Measurements from ENCODE around the gene TMEM266.

Gene TMEM266

DNA sequence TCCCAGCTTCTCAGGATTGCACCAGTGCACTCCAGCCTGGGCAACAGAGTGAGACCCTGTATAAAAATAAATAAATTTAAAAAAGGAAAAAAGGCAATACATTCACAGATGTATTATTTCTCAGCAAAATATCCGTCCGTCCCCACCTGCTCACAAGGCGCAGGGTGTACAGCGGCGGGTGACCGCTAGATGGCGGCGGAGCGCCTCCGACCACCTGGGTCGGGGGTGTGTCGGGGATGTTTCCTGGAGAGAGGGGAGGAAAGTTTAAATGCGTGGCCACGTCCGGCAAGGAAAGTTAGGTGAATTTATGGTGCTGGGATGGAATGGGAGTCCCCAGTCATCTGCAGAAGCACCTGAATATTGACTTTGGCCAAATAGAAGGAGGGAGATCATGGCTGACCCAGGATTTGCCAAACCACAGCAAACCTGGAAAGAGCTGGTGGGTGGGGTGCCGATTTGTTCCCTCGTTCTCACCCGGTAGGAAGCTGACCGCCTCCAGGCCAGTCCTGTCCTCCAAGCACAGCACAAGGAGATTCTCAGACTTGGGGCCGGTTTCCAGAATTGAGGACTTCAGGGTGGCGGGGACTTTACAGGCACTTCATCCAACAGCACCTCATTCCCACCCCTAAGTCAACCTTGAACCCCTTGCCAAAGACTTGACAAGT, 88.3 kb downstream of the TMEM266 start (continued):
- TF ChIP-seq ZNF174 (tag by site-specific recombination; IDR thresholded peaks at IDR 0.05) (no peak), ZNF518A (tag by site-specific recombination; conservative IDR thresholded peaks at IDR 0.05; ENCODE audit: low read depth) (0 out of 2 replicates have a peak, but pooled peaks have one; percentile 15), WT1 (tag by site-specific recombination; IDR thresholded peaks at IDR 0.05) (no peak), PBX3 (CRISPR knock-in tag; IDR thresholded peaks at IDR 0.05) (no peak), SP3 (tag by site-specific recombination; IDR thresholded peaks at IDR 0.05) (no peak)

DNA sequence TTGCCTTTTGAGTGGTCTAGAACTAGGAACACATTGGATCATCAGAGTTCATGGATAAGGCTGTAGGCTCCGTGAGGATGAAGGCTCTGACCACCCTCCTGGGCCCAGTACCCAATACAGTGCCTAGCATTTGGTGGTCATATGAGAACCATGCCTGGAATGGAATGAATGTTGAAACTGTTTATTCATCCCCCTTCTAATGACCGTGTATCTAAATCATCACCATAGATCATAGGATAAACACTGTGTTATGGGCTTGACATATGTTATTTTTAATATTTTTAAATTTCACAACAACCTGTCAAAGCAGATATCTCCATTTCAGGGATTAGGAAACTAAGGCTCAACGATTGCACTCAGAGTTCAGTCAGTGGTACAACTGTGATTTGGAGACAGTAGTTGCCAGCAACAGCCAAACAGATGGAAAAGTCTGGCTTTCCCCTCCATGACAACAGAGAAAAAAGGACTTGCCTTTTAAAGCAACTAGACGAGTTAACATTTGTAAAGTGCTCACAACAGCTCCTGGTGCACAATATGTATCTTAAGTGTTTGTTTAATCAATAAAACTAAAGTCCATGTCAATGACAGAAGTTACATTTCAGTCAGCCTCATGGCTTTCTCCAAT, 89.6 kb downstream of the TMEM266 start:
- TF ChIP-seq ZNF239 (tag by site-specific recombination; IDR thresholded peaks at IDR 0.05), result no peak
- no peak for TF ChIP-seq ZNF658 (tag by site-specific recombination; IDR thresholded peaks at IDR 0.05)
- no peak for TF ChIP-seq ZNF529 (tag by site-specific recombination; IDR thresholded peaks at IDR 0.05; ENCODE audit: insufficient replicate concordance)
- no peak for TF ChIP-seq ZNF571 (tag by site-specific recombination; IDR thresholded peaks at IDR 0.05)
- TF ChIP-seq, protein P1, sequence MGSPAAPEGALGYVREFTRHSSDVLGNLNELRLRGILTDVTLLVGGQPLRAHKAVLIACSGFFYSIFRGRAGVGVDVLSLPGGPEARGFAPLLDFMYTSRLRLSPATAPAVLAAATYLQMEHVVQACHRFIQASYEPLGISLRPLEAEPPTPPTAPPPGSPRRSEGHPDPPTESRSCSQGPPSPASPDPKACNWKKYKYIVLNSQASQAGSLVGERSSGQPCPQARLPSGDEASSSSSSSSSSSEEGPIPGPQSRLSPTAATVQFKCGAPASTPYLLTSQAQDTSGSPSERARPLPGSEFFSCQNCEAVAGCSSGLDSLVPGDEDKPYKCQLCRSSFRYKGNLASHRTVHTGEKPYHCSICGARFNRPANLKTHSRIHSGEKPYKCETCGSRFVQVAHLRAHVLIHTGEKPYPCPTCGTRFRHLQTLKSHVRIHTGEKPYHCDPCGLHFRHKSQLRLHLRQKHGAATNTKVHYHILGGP (tag by site-specific recombination; IDR thresholded peaks at IDR 0.05), result no peak
- TF ChIP-seq ZNF266 (tag by site-specific recombination; IDR thresholded peaks at IDR 0.05; ENCODE audit: low read depth), result no peak
- no peak for TF ChIP-seq ZNF623 (tag by site-specific recombination; IDR thresholded peaks at IDR 0.05)
- TF ChIP-seq SETDB1 (IDR thresholded peaks at IDR 0.05; ENCODE audit: insufficient read length, low read length), result no peak
- TF ChIP-seq ZNF157 (tag by site-specific recombination; IDR thresholded peaks at IDR 0.05), result no peak
- TF ChIP-seq ZNF132 (tag by site-specific recombination; IDR thresholded peaks at IDR 0.05; ENCODE audit: borderline replicate concordance), result no peak
- TF ChIP-seq ZNF830 (tag by site-specific recombination; IDR thresholded peaks at IDR 0.05; ENCODE audit: low read depth), result no peak
- TF ChIP-seq PBX3 (CRISPR knock-in tag; IDR thresholded peaks at IDR 0.05), result no peak
- TF ChIP-seq ZNF391 (tag by site-specific recombination; IDR thresholded peaks at IDR 0.05; ENCODE audit: borderline replicate concordance, low read depth), result no peak
- no peak for TF ChIP-seq ZNF600 (tag by site-specific recombination; IDR thresholded peaks at IDR 0.05)
- TF ChIP-seq GLI4 (tag by site-specific recombination; IDR thresholded peaks at IDR 0.05), result no peak
- Histone ChIP-seq H3K36me3 (ENCODE audit: control insufficient read depth in 2 of 2, insufficient read depth in 1 of 2, low read length in 2 of 2) (no peaks in the 10 kb centered on the region), H3K4me3 (ENCODE audit: low read depth, low read length) (no peak overlapping the region), H3K27ac (ENCODE audit: extremely low read depth, low read depth, low read length) (no peak overlapping the region), H3K4me1 (ENCODE audit: control insufficient read depth, insufficient read depth, low read length) (peaks cover 3% of the 10 kb centered on the region; the same call in 1 of the 2 replicates), H3K9me3 (ENCODE audit: control insufficient read depth, insufficient read depth, low read depth, low read length) (no peaks in the 10 kb centered on the region)
- ChIA-PET POLR2A (interaction anchor here (1.0 kb wide), 1 partner anchor 20 kb away, joined by 4 read pairs; no protein-coding TSS in a partner anchor), CTCF (interaction anchor here (0.6 to 6.6 kb wide), 20 partner anchors 10 to 1393 kb away, joined by 3 to 107 read pairs (median 4); partner anchors contain the start of gene TMEM266)
